ENCODE data around the gene CRKL.
A peak's percentile ranks its signal among the peaks of the same experiment; 100 is the strongest.

The CRKL gene

GRCh38 chr22:20972933-20973577, 55.8 kb downstream of the CRKL start:
- ATAC-seq (replicated peaks; ENCODE audit: extremely low read depth, poor library complexity, severe bottlenecking) (no peak), DNase-seq (ENCODE audit: low spot score in 2 of 2) (no peak)
- H3K36me3 Mint-ChIP-seq (ENCODE audit: insufficient read depth): peaks cover 1% of the 10 kb centered on the region
- no peak overlapping the region for H3K4me3 Mint-ChIP-seq
- peaks cover 11% of the 10 kb centered on the region for H3K27me3 Mint-ChIP-seq
- H3K27ac Mint-ChIP-seq (ENCODE audit: low read depth): no peak overlapping the region
- H3K4me1 Mint-ChIP-seq: no peaks in the 10 kb centered on the region
- no peaks in the 10 kb centered on the region for H3K9me3 Mint-ChIP-seq

DNA sequence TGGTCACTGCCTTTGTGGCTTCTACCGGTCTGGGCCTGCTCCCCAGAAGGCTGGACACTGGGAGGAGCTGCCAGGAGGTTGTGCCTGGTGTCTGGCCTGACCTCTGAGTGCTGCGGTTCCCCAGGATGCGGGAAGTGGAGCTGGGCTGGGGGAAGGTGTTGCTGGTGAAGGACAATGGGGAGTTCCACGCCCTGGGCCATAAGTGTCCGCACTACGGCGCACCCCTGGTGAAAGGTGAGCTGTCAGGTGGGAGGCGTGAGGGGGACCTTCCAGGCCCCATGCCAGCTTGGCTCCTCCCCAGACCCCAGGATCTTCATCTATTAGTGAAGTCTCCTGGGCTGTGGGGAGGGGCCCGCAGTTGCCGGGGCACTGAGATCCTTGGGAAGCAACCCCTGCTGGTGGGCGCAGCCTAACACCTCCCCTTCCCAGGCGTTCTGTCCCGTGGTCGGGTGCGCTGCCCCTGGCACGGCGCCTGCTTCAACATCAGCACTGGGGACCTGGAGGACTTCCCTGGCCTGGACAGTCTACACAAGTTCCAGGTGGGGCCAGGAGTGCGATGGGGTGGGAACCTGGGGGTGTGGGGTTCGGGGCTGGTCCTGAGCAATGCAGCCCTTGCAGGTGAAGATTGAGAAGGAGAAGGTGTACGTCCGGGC, 56.6 kb downstream of the CRKL start:
- ATAC-seq (replicated peaks; ENCODE audit: extremely low read depth, poor library complexity, severe bottlenecking) (no peak), DNase-seq (ENCODE audit: low spot score in 2 of 2) (no peak)
- Mint-ChIP-seq H3K4me3 (no peak overlapping the region), H3K9me3 (no peaks in the 10 kb centered on the region), H3K36me3 (ENCODE audit: insufficient read depth) (no peaks in the 10 kb centered on the region), H3K27me3 (peaks cover 11% of the 10 kb centered on the region), H3K27ac (ENCODE audit: low read depth) (no peak overlapping the region), H3K4me1 (peaks cover 1% of the 10 kb centered on the region)

GRCh38 chr22:20974336-20974955, 57.2 kb downstream of the CRKL start:
- peaks cover 8% of the 10 kb centered on the region for H3K4me1 Mint-ChIP-seq
- no peak overlapping the region for H3K27ac Mint-ChIP-seq (ENCODE audit: low read depth)
- no peaks in the 10 kb centered on the region for H3K9me3 Mint-ChIP-seq
- DNase-seq (ENCODE audit: low spot score in 2 of 2) (no peak), ATAC-seq (replicated peaks; ENCODE audit: extremely low read depth, poor library complexity, severe bottlenecking) (no peak)
- no peak overlapping the region for H3K4me3 Mint-ChIP-seq
- peaks cover 2% of the 10 kb centered on the region for H3K36me3 Mint-ChIP-seq (ENCODE audit: insufficient read depth)
- peaks cover 11% of the 10 kb centered on the region for H3K27me3 Mint-ChIP-seq

DNA sequence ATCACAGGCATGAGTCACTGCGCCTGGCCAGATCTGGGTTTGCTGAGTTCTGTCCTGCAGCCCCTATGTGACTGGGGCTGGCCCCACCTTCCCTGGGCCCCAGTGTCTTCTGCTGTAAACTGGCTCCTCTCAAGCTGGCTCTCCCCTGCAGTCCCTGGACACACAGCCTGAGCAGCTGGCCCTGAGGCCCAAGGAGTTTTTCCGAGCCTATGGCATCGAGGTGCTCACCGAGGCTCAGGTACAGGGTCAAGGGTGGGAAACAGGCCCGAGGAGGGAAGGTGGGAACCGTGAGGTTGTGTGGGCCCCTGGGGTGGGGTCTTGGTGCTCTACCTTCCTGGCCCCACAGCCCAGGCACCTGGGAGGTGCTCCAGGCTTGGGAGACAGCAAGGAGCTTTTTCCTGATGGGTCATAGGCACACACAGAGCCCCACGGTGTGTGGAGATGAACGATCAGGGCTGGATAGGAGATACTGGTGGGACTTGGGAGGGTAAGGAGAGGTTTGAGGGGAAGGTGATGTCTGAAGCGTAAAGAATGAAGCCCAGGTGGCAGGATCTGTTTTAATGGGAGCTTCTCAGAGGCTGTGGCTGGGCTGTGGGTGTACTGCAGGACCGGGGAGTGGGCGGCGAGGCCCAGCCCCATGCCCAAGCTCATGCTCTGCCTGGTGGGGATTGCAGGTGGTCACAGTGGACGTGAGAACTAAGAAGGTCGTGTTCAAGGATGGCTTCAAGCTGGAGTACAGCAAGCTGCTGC, 58.5 kb downstream of the CRKL start:
- peaks cover 10% of the 10 kb centered on the region for H3K4me1 Mint-ChIP-seq
- no peak overlapping the region for H3K27ac Mint-ChIP-seq (ENCODE audit: low read depth)
- peaks cover 11% of the 10 kb centered on the region for H3K27me3 Mint-ChIP-seq
- H3K4me3 Mint-ChIP-seq: no peak overlapping the region
- peaks cover 2% of the 10 kb centered on the region for H3K36me3 Mint-ChIP-seq (ENCODE audit: insufficient read depth)
- H3K9me3 Mint-ChIP-seq: no peaks in the 10 kb centered on the region
- DNase-seq (ENCODE audit: low spot score in 2 of 2): no peak
- ATAC-seq (replicated peaks; ENCODE audit: extremely low read depth, poor library complexity, severe bottlenecking): no peak

- DNase-seq (ENCODE audit: low spot score in 2 of 2): no peak
- Mint-ChIP-seq H3K4me3 (no peak overlapping the region), H3K36me3 (ENCODE audit: insufficient read depth) (peaks cover 5% of the 10 kb centered on the region), H3K27ac (ENCODE audit: low read depth) (no peak overlapping the region), H3K4me1 (peaks cover 13% of the 10 kb centered on the region), H3K9me3 (no peaks in the 10 kb centered on the region), H3K27me3 (peaks cover 11% of the 10 kb centered on the region)
- ATAC-seq (replicated peaks; ENCODE audit: extremely low read depth, poor library complexity, severe bottlenecking): no peak
These were observed 59.2 kb downstream of the CRKL start for GRCh38 chr22:20976291-20976877.

- ATAC-seq (replicated peaks; ENCODE audit: extremely low read depth, poor library complexity, severe bottlenecking) (no peak), DNase-seq (ENCODE audit: low spot score in 2 of 2) (no peak)
- Mint-ChIP-seq H3K4me1 (peaks cover 16% of the 10 kb centered on the region), H3K36me3 (ENCODE audit: insufficient read depth) (peaks cover 10% of the 10 kb centered on the region), H3K27ac (ENCODE audit: low read depth) (no peak overlapping the region), H3K4me3 (no peak overlapping the region), H3K27me3 (peaks cover 11% of the 10 kb centered on the region), H3K9me3 (no peaks in the 10 kb centered on the region)
These were observed 59.8 kb downstream of the CRKL start for GRCh38 chr22:20977019-20977418.

- ATAC-seq (replicated peaks; ENCODE audit: extremely low read depth, poor library complexity, severe bottlenecking) (no peak), DNase-seq (ENCODE audit: low spot score in 2 of 2) (no peak)
- H3K27me3 Mint-ChIP-seq: peaks cover 11% of the 10 kb centered on the region
- peaks cover 13% of the 10 kb centered on the region for H3K36me3 Mint-ChIP-seq (ENCODE audit: insufficient read depth)
- no peaks in the 10 kb centered on the region for H3K9me3 Mint-ChIP-seq
- peaks cover 20% of the 10 kb centered on the region for H3K4me1 Mint-ChIP-seq
- no peak overlapping the region for H3K4me3 Mint-ChIP-seq
- H3K27ac Mint-ChIP-seq (ENCODE audit: low read depth): no peak overlapping the region
These were observed 60.4 kb downstream of the CRKL start for GRCh38 chr22:20977516-20978170.

DNA sequence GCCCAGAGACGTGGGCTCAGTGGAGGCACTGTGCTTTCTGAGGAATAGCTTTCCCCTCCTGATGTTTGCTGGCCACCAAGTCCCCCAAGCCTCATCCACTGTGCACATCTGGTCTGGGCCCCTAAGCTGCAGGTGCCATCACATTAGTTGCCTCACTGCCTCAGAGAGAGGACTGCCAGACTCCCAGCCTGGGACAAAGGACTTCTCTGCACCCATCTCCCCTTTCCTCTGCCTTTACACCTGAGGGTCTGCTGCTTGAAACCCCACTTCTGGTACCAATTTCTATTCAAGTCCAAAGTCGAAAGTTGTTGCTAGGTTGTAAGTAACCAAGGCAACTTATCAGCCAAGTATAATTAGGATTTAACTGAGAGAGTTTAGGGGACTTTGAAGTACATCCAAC, 61.2 kb downstream of the CRKL start:
- peaks cover 11% of the 10 kb centered on the region for H3K27me3 Mint-ChIP-seq
- no peaks in the 10 kb centered on the region for H3K9me3 Mint-ChIP-seq
- no peak overlapping the region for H3K4me3 Mint-ChIP-seq
- DNase-seq (ENCODE audit: low spot score in 2 of 2): no peak
- H3K36me3 Mint-ChIP-seq (ENCODE audit: insufficient read depth): peaks cover 15% of the 10 kb centered on the region
- peaks cover 25% of the 10 kb centered on the region for H3K4me1 Mint-ChIP-seq
- ATAC-seq (replicated peaks; ENCODE audit: extremely low read depth, poor library complexity, severe bottlenecking): no peak
- H3K27ac Mint-ChIP-seq (ENCODE audit: low read depth): no peak overlapping the region

- H3K4me1 Mint-ChIP-seq: peaks cover 33% of the 10 kb centered on the region
- peaks cover 11% of the 10 kb centered on the region for H3K27me3 Mint-ChIP-seq
- no peak for DNase-seq (ENCODE audit: low spot score in 2 of 2)
These were observed 62.1 kb downstream of the CRKL start for GRCh38 chr22:20979243-20979809.

GRCh38 chr22:20979940-20980453, 62.8 kb downstream of the CRKL start:
- peaks cover 11% of the 10 kb centered on the region for H3K27me3 Mint-ChIP-seq
- ATAC-seq (replicated peaks; ENCODE audit: extremely low read depth, poor library complexity, severe bottlenecking) (no peak), DNase-seq (ENCODE audit: low spot score in 2 of 2) (no peak)
- H3K4me1 Mint-ChIP-seq: peaks cover 33% of the 10 kb centered on the region
- no peak overlapping the region for H3K4me3 Mint-ChIP-seq
- H3K36me3 Mint-ChIP-seq (ENCODE audit: insufficient read depth): peaks cover 17% of the 10 kb centered on the region
- H3K9me3 Mint-ChIP-seq: no peaks in the 10 kb centered on the region
- peak overlapping the region; percentile 86 for H3K27ac Mint-ChIP-seq (ENCODE audit: low read depth)

More at GRCh38 chr22:20979243-20979809, 62.1 kb downstream of the CRKL start:
- no peak for ATAC-seq (replicated peaks; ENCODE audit: extremely low read depth, poor library complexity, severe bottlenecking)
- no peak overlapping the region for H3K4me3 Mint-ChIP-seq
- H3K36me3 Mint-ChIP-seq (ENCODE audit: insufficient read depth): peaks cover 17% of the 10 kb centered on the region
- H3K9me3 Mint-ChIP-seq: no peaks in the 10 kb centered on the region
- H3K27ac Mint-ChIP-seq (ENCODE audit: low read depth): peak overlapping the region; percentile 75

- peaks cover 8% of the 10 kb centered on the region for H3K27me3 Mint-ChIP-seq
- peaks cover 33% of the 10 kb centered on the region for H3K4me1 Mint-ChIP-seq
- DNase-seq (ENCODE audit: low spot score in 2 of 2) (no peak), ATAC-seq (replicated peaks; ENCODE audit: extremely low read depth, poor library complexity, severe bottlenecking) (no peak)
- H3K36me3 Mint-ChIP-seq (ENCODE audit: insufficient read depth): peaks cover 17% of the 10 kb centered on the region
- H3K4me3 Mint-ChIP-seq: peak overlapping the region; percentile 90
- H3K9me3 Mint-ChIP-seq: no peaks in the 10 kb centered on the region
- H3K27ac Mint-ChIP-seq (ENCODE audit: low read depth): peak overlapping the region; percentile 86
These were observed 63.3 kb downstream of the CRKL start for GRCh38 chr22:20980523-20980922.

All from central memory CD8-positive, alpha-beta T cell (primary cell).